Stomach smooth muscle (tissue), 2 donors: ENCODE measurements around the gene TMEM135.
"Not testable (repeated sequence)": the region's sequence is repeated elsewhere in the genome, so short reads cannot be mapped to it uniquely, and the experiment has no call there.

Source experiments
- H3K27ac ChIP-seq: one replicate; pipeline ENCODE4 v1.7.0; 2013; ENCODE audit warnings: mild to moderate bottlenecking, low read length, inconsistent platforms
- H3K27me3 ChIP-seq, 2 donors: one replicate each; pipeline ENCODE4 v1.7.0; 2013; ENCODE audit warnings: low read length in 2 of 2; ENCODE audit not compliant: insufficient read depth in 2 of 2, control insufficient read depth in 1 of 2
- H3K36me3 ChIP-seq, 2 donors: one replicate each; pipeline ENCODE4 v1.7.0; 2013; ENCODE audit warnings: low read length in 2 of 2; ENCODE audit not compliant: control insufficient read depth in 2 of 2, insufficient read depth in 2 of 2
- H3K4me1 ChIP-seq: one replicate; pipeline ENCODE4 v1.7.0; 2013; ENCODE audit warnings: low read length; ENCODE audit not compliant: control insufficient read depth, insufficient read depth
- H3K4me3 ChIP-seq, 2 donors: one replicate each; pipeline ENCODE4 v1.7.0; 2013; ENCODE audit warnings: low read length in 2 of 2
- H3K9ac ChIP-seq, 2 donors: one replicate each; pipeline ENCODE4 v1.7.0; 2013; ENCODE audit warnings: low read length in 2 of 2, mild to moderate bottlenecking in 1 of 2
- H3K9me3 ChIP-seq, 2 donors: one replicate each; pipeline ENCODE4 v1.7.0; 2013; ENCODE audit warnings: low read length in 2 of 2; ENCODE audit not compliant: control insufficient read depth in 2 of 2
- donor health status: healthy.
- donor health status: Pancreatic carcinoma.

Gene TMEM135

DNA sequence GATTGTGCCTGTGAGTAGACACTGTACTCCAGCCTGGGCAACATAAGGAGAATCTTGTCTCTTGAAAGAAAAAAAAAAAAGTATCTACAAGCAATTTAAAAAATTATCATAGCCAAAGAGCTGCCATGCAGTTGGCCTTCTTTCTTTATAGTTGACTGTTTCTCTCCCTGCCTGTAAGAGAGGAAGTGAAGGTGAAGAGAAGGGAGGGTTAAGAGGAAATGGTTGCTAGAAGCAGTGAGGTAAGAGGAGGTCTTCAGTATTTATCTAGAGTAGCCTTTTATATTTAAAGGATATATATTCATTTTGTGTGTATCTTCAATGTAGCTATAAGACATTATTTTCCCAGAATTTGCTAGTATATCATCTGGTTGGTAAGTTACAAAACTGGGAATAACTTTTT lies 217.9 kb downstream of the TMEM135 start:
- no peaks in the 10 kb centered on the region for H3K4me1 ChIP-seq
- H3K27me3 ChIP-seq: no peaks in the 10 kb centered on the region
- H3K9ac ChIP-seq: no peak overlapping the region
- H3K9me3 ChIP-seq: no peaks in the 10 kb centered on the region
- H3K4me3 ChIP-seq: no peak overlapping the region
- no peaks in the 10 kb centered on the region for H3K36me3 ChIP-seq
- H3K27ac ChIP-seq: no peak overlapping the region

DNA sequence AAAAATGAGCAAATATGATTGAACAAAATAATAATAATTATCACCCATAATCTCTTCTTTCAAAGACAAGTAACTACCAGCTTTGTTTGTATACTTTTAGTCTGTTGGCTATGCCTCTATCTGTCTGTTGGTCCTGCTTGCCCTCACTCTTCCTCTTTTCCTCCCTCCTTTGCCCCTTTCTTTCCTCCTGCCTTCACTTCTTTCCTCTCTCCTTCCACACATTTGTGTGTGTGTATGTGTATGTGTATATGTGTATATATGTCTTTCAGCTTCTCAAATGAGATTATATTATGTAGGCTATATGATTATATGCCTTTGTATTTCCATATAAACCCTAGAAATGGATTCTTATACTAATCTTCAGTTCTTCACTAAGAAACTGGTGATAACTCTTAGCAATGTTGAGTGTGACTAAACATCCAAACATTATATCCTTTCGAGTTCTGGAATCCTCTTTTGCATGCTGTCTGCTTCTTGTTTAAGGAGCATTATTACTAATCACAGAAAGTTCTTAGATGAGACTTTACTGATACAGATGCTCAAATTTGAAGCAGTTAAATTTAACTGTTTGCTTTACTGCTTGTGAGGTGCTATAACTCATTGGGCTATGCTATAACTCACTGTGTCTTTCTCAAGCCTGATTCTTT lies 219.1 kb downstream of the TMEM135 start:
- H3K4me1 ChIP-seq: no peaks in the 10 kb centered on the region
- no peaks in the 10 kb centered on the region for H3K9me3 ChIP-seq

DNA sequence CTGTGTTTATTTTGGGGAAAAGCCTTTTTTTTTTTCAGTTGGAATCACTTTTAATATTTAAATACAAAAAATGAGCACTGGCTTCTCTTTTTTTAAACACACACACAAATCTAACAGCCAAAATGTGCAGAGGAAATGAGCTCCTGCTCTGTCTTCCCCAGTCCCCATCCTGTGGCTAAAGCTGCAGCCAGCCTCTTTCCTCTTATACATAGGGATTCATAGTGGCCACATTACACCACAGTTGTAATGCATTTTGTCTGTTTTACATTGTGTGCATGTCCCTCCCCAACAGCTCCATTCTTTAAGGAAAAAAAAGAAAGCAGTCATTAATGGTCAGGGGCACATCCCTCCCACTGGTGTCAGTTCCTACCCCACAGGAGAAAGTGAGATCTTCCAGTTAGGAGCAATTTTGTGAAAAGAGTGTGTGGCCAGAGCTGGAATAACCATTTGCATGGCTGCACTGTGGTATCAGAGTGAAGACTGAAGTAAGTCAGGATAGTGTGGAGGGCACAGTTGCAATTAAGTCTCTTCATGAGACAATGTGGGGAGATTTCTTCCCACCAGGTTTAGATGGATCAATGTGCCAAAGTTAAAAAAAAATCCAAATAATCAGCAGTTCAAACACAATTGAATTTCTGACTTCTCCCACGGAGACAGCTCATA lies 220.6 kb downstream of the TMEM135 start:
- Histone ChIP-seq H3K4me3 (no peak overlapping the region), H3K9me3 (no peaks in the 10 kb centered on the region), H3K36me3 (no peaks in the 10 kb centered on the region), H3K27me3 (no peaks in the 10 kb centered on the region), H3K4me1 (no peaks in the 10 kb centered on the region), H3K9ac (no peak overlapping the region), H3K27ac (no peak overlapping the region)

More for the DNA sequence above, 219.1 kb downstream of the TMEM135 start:
- Histone ChIP-seq H3K4me3 (no peak overlapping the region), H3K9ac (no peak overlapping the region), H3K27ac (no peak overlapping the region), H3K27me3 (no peaks in the 10 kb centered on the region), H3K36me3 (no peaks in the 10 kb centered on the region)

DNA sequence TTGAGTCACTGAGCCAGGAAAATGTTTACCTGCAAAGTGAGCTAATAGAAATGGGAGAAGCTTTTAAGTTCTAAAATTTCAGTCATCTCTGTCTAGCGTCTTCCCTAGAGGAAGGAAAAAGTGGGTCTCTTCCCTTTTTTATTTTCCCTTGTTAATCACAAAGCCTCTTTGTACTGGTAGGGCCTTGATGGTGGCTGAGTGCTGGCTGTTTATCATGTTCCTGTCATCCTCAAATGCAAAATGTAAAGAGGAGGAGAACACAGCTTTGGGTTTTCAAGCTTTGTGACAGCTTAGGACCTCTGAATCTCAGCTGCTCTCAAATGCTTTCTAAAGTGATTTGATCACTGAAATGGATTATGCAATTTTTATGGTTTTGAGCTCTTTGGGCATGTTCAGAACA lies 222.0 kb downstream of the TMEM135 start:
- Histone ChIP-seq H3K9ac (no peak overlapping the region), H3K27me3 (no peaks in the 10 kb centered on the region), H3K9me3 (no peaks in the 10 kb centered on the region), H3K27ac (no peak overlapping the region), H3K4me1 (no peaks in the 10 kb centered on the region), H3K4me3 (no peak overlapping the region), H3K36me3 (no peaks in the 10 kb centered on the region)

DNA sequence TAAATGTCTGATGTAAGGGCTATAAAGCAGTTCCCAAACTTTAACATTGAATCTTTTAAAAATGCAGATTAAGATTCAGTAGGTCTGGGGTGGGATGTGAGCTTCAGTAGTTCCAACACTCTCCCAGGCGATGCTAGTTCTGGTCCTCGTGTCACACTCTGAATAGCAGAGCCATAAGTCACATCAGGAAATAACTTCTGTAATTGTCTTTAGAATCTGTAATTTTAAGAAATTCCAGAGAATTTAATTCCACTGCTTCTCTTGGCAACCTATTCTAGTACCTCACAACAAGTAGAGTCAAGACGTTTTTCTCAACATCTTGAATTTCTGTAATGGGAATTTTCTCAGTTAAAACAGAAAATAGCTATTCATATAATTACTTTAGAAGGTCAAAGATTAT lies 223.1 kb downstream of the TMEM135 start:
- Histone ChIP-seq H3K27me3 (no peaks in the 10 kb centered on the region), H3K9me3 (no peaks in the 10 kb centered on the region), H3K4me3 (no peak overlapping the region), H3K4me1 (no peaks in the 10 kb centered on the region), H3K36me3 (no peaks in the 10 kb centered on the region), H3K27ac (no peak overlapping the region), H3K9ac (no peak overlapping the region)

DNA sequence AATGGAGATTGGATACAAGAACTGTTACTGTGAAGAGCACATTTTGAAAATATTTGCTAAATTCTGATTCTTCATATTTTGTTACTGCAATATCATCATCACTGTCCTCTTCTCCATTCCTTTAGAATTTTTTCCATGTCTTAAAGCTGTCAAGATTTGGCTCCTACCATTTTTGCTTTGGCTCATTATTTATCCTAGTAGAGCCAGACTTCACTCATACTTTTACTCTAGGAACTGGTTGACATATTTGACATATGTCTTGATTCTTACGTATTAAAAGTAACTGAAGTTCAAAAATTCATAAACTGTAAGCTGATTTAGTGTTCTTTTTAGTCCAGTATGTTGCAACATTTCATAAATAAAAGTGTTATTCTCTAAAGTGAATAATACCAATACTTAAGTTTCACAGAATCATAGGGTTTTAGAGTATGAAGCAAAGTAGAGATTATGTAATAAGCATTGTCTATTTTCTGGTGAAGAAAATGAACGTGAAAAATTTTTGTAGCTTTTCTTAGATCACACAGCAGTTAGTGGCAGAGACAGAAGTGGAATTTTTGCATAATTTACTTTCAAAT lies 225.6 kb downstream of the TMEM135 start:
- Histone ChIP-seq H3K4me3 (no peak overlapping the region), H3K9ac (no peak overlapping the region), H3K9me3 (no peaks in the 10 kb centered on the region), H3K4me1 (no peaks in the 10 kb centered on the region), H3K27ac (no peak overlapping the region), H3K36me3 (no peaks in the 10 kb centered on the region), H3K27me3 (no peaks in the 10 kb centered on the region)

DNA sequence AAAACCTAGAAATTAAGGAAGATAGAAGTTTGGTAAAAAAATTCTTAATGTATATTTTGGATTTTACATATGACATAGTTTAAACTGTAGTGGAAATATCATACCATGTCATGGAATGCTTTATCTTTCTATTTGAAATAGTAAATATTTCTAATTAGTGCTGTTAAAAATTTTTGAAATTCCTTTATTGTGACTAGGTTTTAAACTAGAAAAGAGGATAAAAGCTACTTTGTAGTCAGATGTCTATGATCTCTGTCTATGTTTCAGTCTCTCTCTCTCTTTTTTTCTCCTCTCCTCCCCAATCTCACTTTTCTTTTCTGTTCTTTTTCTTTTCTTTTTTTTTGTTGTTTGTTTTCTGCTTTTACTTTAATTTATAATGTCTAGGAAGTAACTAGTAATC lies 226.2 kb downstream of the TMEM135 start:
- no peak overlapping the region for H3K4me3 ChIP-seq
- H3K27ac ChIP-seq: no peak overlapping the region
- H3K27me3 ChIP-seq: no peaks in the 10 kb centered on the region
- H3K9ac ChIP-seq: no peak overlapping the region
- H3K9me3 ChIP-seq: no peaks in the 10 kb centered on the region
- no peaks in the 10 kb centered on the region for H3K36me3 ChIP-seq
- no peaks in the 10 kb centered on the region for H3K4me1 ChIP-seq

DNA sequence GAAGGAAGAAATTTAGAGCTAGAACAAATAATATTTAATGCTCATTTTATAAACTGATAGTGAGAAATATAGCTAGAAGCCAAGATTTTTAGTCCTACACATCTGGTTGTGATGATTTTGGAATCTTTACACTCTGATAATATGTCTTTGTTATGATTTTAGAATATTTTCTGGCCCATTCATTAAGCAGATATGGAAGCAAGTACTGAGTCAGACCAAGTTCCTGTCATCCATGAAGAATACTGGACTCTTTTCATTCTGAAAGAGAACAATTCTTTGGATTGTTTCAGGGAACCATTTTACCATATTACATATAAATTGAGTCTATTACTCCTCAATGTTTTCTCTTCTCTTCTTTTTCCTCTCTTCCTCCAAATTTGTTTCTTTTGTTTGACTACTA lies 227.4 kb downstream of the TMEM135 start:
- Histone ChIP-seq H3K4me3 (no peak overlapping the region), H3K4me1 (no peaks in the 10 kb centered on the region), H3K9ac (no peak overlapping the region), H3K36me3 (no peaks in the 10 kb centered on the region), H3K27ac (no peak overlapping the region), H3K27me3 (no peaks in the 10 kb centered on the region), H3K9me3 (no peaks in the 10 kb centered on the region)

DNA sequence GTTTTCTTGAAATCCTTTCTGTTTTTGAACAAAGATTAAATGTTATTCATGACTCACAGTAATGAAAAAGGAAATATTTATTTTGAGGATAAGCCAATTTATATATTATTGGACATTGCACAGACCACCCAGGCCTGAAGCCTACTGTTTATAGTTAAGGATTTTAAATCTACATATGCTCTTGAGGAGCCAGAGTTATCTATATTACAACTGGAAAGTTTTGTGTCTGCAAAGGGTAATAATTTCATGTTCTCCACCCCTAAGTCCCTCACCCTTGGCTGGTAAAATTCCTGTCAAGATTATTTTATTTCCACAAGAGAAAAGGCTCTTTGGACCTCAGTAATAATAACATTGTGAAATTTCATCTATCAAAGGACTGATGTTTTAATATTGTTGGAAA lies 228.2 kb downstream of the TMEM135 start:
- Histone ChIP-seq H3K4me3 (no peak overlapping the region), H3K4me1 (no peaks in the 10 kb centered on the region), H3K27me3 (no peaks in the 10 kb centered on the region), H3K9me3 (no peaks in the 10 kb centered on the region), H3K27ac (no peak overlapping the region), H3K9ac (no peak overlapping the region), H3K36me3 (no peaks in the 10 kb centered on the region)

DNA sequence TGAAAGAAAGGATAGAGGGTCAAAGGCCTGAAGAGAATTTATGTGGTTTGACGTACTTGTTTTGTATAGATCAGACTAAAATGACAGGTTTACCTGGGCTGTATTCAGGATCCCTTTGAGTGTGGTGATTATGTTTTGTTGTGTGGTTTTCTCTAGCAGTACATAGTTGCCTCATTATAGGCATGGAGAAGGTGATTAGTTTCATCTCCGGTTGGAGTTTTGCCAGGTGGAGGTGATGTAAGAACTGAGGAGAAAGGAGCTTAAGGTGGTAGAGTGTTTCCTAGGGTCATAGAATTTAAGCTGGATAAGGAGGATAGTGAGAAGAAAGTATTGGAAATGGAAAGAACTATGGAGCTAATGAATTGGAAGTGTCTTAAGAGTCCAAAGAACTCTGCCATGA lies 229.0 kb downstream of the TMEM135 start:
- Histone ChIP-seq H3K9me3 (no peaks in the 10 kb centered on the region), H3K9ac (no peak overlapping the region), H3K27ac (no peak overlapping the region), H3K4me3 (no peak overlapping the region), H3K4me1 (no peaks in the 10 kb centered on the region), H3K36me3 (no peaks in the 10 kb centered on the region), H3K27me3 (no peaks in the 10 kb centered on the region)

DNA sequence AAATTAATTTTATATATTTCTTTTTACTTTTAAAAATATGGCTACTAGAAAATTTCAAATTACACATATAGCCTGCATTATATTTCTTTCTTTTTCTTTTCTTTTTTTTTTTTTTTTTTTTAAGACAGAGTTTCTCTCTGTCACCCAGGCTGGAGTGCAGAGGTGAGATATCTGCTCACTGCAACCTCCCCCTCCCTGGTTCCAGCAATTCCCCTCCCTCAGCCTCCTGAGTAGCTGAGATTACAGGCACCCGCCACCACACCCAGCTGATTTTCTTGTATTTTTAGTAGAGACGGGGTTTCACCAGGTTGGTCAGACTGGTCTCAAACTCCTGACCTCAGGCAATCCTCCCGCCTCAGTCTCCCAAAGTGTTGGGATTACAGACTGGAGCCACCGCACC lies 234.2 kb downstream of the TMEM135 start:
- H3K27me3 ChIP-seq, H3K9me3 ChIP-seq, H3K27ac ChIP-seq, H3K9ac ChIP-seq, H3K4me1 ChIP-seq, H3K36me3 ChIP-seq, H3K4me3 ChIP-seq: not testable (repeated sequence)
